ENCODE results near the gene ADAMTS16.

DNA sequence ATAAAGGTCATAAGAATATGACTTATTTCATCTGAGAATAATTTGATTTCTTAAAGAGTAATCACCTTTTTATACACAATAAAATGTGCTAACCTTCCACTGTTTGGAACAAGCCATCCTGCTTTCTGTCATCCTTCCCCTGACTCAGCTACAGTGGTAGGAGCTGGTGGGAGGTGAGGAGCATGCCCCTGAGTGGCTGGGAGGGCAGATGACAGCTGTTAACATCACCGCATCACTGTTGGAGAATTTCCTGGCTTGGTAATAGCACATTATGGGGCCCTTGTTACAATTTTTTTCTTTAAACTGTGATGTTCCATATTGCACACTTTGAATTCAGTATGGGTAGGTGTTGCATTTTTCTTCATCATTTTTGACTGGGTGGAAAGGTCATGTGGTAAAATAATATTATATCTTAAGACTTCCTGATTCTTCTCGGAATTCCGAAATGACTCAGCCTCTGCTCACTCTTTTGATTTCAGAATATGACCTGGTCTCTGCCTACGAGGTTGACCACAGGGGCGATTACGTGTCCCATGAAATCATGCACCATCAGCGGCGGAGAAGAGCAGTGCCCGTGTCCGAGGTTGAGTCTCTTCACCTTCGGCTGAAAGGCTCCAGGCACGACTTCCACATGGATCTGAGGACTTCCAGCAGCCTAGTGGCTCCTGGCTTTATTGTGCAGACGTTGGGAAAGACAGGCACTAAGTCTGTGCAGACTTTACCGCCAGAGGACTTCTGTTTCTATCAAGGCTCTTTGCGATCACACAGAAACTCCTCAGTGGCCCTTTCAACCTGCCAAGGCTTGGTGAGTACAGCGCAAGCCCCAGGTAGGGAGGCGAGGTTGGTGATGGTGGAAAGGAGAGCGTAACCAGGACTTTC, 5.8 kb downstream of the ADAMTS16 start:
- TF ChIP-seq ZNF384 (IDR thresholded peaks at IDR 0.05) (no peak), FOXM1 (IDR thresholded peaks at IDR 0.05; ENCODE audit: borderline replicate concordance) (no peak), SP1 (IDR thresholded peaks at IDR 0.05) (no peak), FOXA1 (IDR thresholded peaks at IDR 0.05) (no peak), BHLHE40 (IDR thresholded peaks at IDR 0.05; ENCODE audit: borderline replicate concordance) (no peak), LEF1 (IDR thresholded peaks at IDR 0.05; ENCODE audit: borderline replicate concordance) (no peak), TARDBP (IDR thresholded peaks at IDR 0.05) (no peak), FOXK2 (IDR thresholded peaks at IDR 0.05) (no peak)
